SK-N-SH (cell line): ENCODE data around the gene P2RX3.

Experiments used
- ELF1 ChIP-seq: IDR thresholded peaks from 2 replicates; pipeline ENCODE4 v1.4.0; 2012
- EP300 ChIP-seq, 2 experiments: IDR thresholded peaks; 2 replicates each; pipeline versions ENCODE4 v1.4.0 to v1.6.1; 2012; ENCODE audit warnings: borderline replicate concordance in 1 of 2, low read depth in 1 of 2, low read length in 1 of 2
- EZH2phosphoT487 ChIP-seq: fragments of 200-600 bp; sonication (generic); IDR thresholded peaks from 2 replicates; pipeline ENCODE4 v1.6.1; 2017; ENCODE audit warnings: low read depth, mixed run types, mild to moderate bottlenecking, antibody characterized with exemption, moderate library complexity, borderline replicate concordance
- FOXJ3 ChIP-seq: sonication (generic); formaldehyde crosslinking; IDR thresholded peaks from 2 replicates; pipeline ENCODE4 v1.5.1; 2020; ENCODE audit warnings: mild to moderate bottlenecking, missing genetic modification reagents
- GABPA ChIP-seq: IDR thresholded peaks from 2 replicates; pipeline ENCODE4 v1.4.0; 2012; ENCODE audit warnings: low read depth, mild to moderate bottlenecking
- JUND ChIP-seq: IDR thresholded peaks from 2 replicates; pipeline ENCODE4 v1.4.0; 2012
- MXI1 ChIP-seq: IDR thresholded peaks from 2 replicates; pipeline ENCODE4 v1.6.1; 2012; ENCODE audit warnings: mild to moderate bottlenecking, low read depth, low read length, improper control_type of control experiment
- POLR2AphosphoS5 ChIP-seq: IDR thresholded peaks from 2 replicates; pipeline ENCODE4 v1.6.1; 2012; ENCODE audit warnings: low read depth, low read length
- RAD21 ChIP-seq: IDR thresholded peaks from 2 replicates; pipeline ENCODE4 v1.6.1; 2012; ENCODE audit warnings: mild to moderate bottlenecking, low read length
- RXRA ChIP-seq: IDR thresholded peaks from 2 replicates; pipeline ENCODE4 v1.4.0; 2012; ENCODE audit warnings: low read depth, mild to moderate bottlenecking, borderline replicate concordance
- TF ChIP-seq, protein P1 (sequence below): fragments of 200-600 bp; sonication (generic); IDR thresholded peaks from 2 replicates; pipeline ENCODE4 v1.6.1; 2017; ENCODE audit warnings: antibody characterized with exemption, mild to moderate bottlenecking, moderate library complexity
- TF ChIP-seq, protein P2 (sequence below): fragments of 150-350 bp; IDR thresholded peaks from 2 replicates; pipeline ENCODE4 v1.6.1; 2017; ENCODE audit warnings: antibody characterized with exemption, low read length, low read depth, borderline replicate concordance
- TF ChIP-seq, protein P3 (sequence below): IDR thresholded peaks from 2 replicates; pipeline ENCODE4 v1.4.0; 2012; ENCODE audit warnings: low read depth

DNA sequence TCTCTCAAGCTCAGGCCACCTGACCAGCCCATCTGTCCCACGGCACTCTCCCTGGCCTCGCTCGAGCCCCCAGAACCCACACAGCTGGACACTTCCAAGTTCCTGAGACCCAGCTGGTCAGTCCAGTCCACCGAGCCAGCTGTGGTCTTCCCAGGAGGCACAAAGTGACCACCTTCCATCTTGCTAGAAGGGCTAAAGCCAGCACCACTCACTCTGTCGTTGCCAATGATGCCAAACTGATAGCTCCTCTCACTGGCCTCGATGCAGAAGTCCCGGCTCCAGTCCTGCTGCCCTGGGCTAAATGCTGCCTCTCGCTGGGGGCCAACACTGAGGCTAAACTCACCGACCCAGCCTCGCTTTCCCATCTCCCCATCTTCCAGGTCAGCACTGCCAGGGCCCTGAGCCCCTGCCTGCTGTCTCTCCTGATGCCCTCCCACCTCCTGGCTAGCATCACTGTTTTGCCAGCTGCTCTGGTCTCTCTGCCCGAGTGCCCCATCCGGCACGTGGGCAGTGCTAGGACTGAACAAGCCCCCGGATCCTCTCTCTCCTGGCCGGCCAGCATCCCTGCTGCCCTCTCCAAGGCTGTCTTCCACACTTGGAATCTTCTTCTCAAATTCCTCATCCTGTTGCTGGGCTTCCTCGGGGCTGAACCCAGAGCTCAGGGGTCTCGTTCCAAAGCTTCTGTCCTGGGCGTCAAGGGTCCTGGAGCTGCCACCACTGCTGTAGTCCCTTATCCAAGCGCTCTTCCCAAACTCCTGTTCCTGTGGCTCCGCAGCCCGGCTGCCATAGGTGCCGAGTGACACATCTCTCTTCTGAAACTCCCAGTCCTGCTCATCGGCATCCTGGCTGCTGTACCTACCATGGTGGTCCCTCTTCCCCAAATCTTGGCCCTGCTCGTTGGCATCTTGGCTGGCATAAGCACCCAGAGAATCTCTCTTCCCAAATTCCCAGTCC is 28.8 kb upstream of the P2RX3 start:
- TF ChIP-seq EP300 (IDR thresholded peaks at IDR 0.05; ENCODE audit: borderline replicate concordance in 1 of 2, low read depth in 1 of 2, low read length in 1 of 2) (no peak), ELF1 (no peak), EZH2phosphoT487 (no peak), RAD21 (no peak), FOXJ3 (CRISPR knock-in tag) (no peak), RXRA (no peak), GABPA (no peak), MXI1 (no peak), JUND (no peak), POLR2AphosphoS5 (no peak)
- TF ChIP-seq, protein P1, sequence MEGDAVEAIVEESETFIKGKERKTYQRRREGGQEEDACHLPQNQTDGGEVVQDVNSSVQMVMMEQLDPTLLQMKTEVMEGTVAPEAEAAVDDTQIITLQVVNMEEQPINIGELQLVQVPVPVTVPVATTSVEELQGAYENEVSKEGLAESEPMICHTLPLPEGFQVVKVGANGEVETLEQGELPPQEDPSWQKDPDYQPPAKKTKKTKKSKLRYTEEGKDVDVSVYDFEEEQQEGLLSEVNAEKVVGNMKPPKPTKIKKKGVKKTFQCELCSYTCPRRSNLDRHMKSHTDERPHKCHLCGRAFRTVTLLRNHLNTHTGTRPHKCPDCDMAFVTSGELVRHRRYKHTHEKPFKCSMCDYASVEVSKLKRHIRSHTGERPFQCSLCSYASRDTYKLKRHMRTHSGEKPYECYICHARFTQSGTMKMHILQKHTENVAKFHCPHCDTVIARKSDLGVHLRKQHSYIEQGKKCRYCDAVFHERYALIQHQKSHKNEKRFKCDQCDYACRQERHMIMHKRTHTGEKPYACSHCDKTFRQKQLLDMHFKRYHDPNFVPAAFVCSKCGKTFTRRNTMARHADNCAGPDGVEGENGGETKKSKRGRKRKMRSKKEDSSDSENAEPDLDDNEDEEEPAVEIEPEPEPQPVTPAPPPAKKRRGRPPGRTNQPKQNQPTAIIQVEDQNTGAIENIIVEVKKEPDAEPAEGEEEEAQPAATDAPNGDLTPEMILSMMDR, result no peak
- TF ChIP-seq, protein P2, sequence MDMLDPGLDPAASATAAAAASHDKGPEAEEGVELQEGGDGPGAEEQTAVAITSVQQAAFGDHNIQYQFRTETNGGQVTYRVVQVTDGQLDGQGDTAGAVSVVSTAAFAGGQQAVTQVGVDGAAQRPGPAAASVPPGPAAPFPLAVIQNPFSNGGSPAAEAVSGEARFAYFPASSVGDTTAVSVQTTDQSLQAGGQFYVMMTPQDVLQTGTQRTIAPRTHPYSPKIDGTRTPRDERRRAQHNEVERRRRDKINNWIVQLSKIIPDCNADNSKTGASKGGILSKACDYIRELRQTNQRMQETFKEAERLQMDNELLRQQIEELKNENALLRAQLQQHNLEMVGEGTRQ, result no peak
- TF ChIP-seq, protein P3, sequence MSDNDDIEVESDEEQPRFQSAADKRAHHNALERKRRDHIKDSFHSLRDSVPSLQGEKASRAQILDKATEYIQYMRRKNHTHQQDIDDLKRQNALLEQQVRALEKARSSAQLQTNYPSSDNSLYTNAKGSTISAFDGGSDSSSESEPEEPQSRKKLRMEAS, result no peak
